H1 (cell line): Measurements from ENCODE around the gene AZGP1. TPM values are rescaled to one million over a fixed set of nuclear protein-coding genes. Genes with fewer than 3 reads are reported as not detected.

Experiments used
- CTCF ChIA-PET: fragments of 300-600 bp; sonication (Branson Sonifier 250); formaldehyde crosslinking; loops from one replicate; lab custom pipeline; 2021; ENCODE audit not compliant: partially characterized antibody; lab: Charles Lee
- POLR2A ChIA-PET: fragments of 300-600 bp; sonication (Branson Sonifier 250); formaldehyde crosslinking; loops from one replicate; lab custom pipeline; 2021; ENCODE audit warnings: inconsistent platforms; ENCODE audit not compliant: partially characterized antibody; lab: Charles Lee
- DNase-seq, 2 experiments: peaks; one replicate each; pipeline versions ENCODE4 v3.0.0 to v3.0.0-alpha.2; 2010 to 2022; ENCODE audit warnings: low spot score in 2 of 2, low read depth in 1 of 2, mixed read lengths in 1 of 2
- FAIRE-seq: peaks from 2 replicates; lab custom pipeline; 2011; peaks lifted over from hg19 to GRCh38; lab: Jason Lieb, UNC
- H2AFZ ChIP-seq: 2 replicates; pipeline ENCODE4 v1.8.1; 2012; ENCODE audit warnings: low read length, inconsistent platforms
- H2AK5ac ChIP-seq: 2 replicates; pipeline ENCODE4 v1.6.1; 2013; ENCODE audit warnings: low read depth, low read length
- H2BK120ac ChIP-seq: replicated peaks from 2 replicates; pipeline ENCODE3; 2013; ENCODE audit warnings: low read depth, low read length, inconsistent platforms
- H2BK12ac ChIP-seq: 2 replicates; pipeline ENCODE4 v1.6.1; 2013; ENCODE audit warnings: low read depth, low read length
- H2BK15ac ChIP-seq: 2 replicates; pipeline ENCODE4 v1.6.1; 2013; ENCODE audit warnings: low read length
- H2BK20ac ChIP-seq: 2 replicates; pipeline ENCODE4 v1.6.1; 2013; ENCODE audit warnings: low read length
- H2BK5ac ChIP-seq: 2 replicates; pipeline ENCODE4 v1.6.1; 2013; ENCODE audit warnings: low read depth, low read length
- H3K14ac ChIP-seq: 2 replicates; pipeline ENCODE4 v1.6.1; 2013; ENCODE audit warnings: inconsistent platforms; ENCODE audit not compliant: insufficient read length
- H3K18ac ChIP-seq: 2 replicates; pipeline ENCODE4 v1.6.1; 2013; ENCODE audit warnings: low read length; ENCODE audit errors: extremely low read depth
- H3K23ac ChIP-seq: 2 replicates; pipeline ENCODE4 v1.6.1; 2013; ENCODE audit warnings: inconsistent platforms; ENCODE audit not compliant: insufficient read length
- H3K23me2 ChIP-seq: 2 replicates; pipeline ENCODE4 v1.6.1; 2013; ENCODE audit warnings: low read depth, low read length
- H3K27ac ChIP-seq: 2 replicates; pipeline ENCODE4 v1.6.1; 2011; ENCODE audit warnings: low read depth, low read length, inconsistent platforms
- H3K27me3 ChIP-seq, 4 experiments: replicated peaks in 1 of 4; 1 replicate in 1 of 4; 2 replicates in 3 of 4; pipeline versions ENCODE4 v1.6.1 to v1.8.1; 2011 to 2013; ENCODE audit warnings: low read length in 3 of 4, mild to moderate bottlenecking in 3 of 4, inconsistent platforms in 2 of 4, mixed read lengths in 2 of 4, moderate library complexity in 1 of 4; ENCODE audit not compliant: control insufficient read depth in 3 of 4, insufficient read depth in 3 of 4; ENCODE audit errors: extremely low read depth in 1 of 4
- H3K36me3 ChIP-seq, 4 experiments: 2 replicates each; pipeline versions ENCODE4 v1.6.1 to v1.8.1; 2011 to 2013; ENCODE audit warnings: mild to moderate bottlenecking in 4 of 4, low read length in 3 of 4, moderate library complexity in 2 of 4, control low read depth in 1 of 4, inconsistent platforms in 1 of 4; ENCODE audit not compliant: insufficient read depth in 4 of 4, control insufficient read depth in 2 of 4
- H3K4ac ChIP-seq: replicated peaks from 2 replicates; pipeline ENCODE3; 2013; ENCODE audit warnings: low read length, low read depth, mixed read lengths, inconsistent platforms; ENCODE audit not compliant: insufficient read length
- H3K4me1 ChIP-seq, 4 experiments: replicated peaks in 1 of 4; 1 replicate in 1 of 4; 2 replicates in 3 of 4; pipeline versions ENCODE4 v1.6.1 to v1.8.1; 2011 to 2013; ENCODE audit warnings: low read length in 3 of 4, inconsistent platforms in 2 of 4, mixed read lengths in 1 of 4; ENCODE audit not compliant: insufficient read depth in 4 of 4, control insufficient read depth in 3 of 4
- H3K4me2 ChIP-seq, 2 experiments: 2 replicates each; pipeline versions ENCODE4 v1.6.1 to v1.8.1; 2011 to 2013; ENCODE audit warnings: low read depth in 2 of 2, low read length in 2 of 2, control low read depth in 1 of 2, inconsistent platforms in 1 of 2, mild to moderate bottlenecking in 1 of 2; ENCODE audit not compliant: insufficient read depth in 1 of 2
- H3K4me3 ChIP-seq, 4 experiments: fragments of 200-600, 300-600 bp in 1 of 4; sonication (generic), shearing (Covaris generic), sonication (Bioruptor Twin) in 1 of 4; 2 replicates each; pipeline versions ENCODE4 v1.5.1 to v1.8.1; 2011 to 2016; ENCODE audit warnings: low read length in 4 of 4, low read depth in 3 of 4, control low read depth in 2 of 4, inconsistent platforms in 2 of 4, mild to moderate bottlenecking in 2 of 4, mixed read lengths in 1 of 4, moderate library complexity in 1 of 4; ENCODE audit not compliant: insufficient read depth in 2 of 4; ENCODE audit errors: extremely low read depth in 1 of 4
- H3K56ac ChIP-seq: replicated peaks from 2 replicates; pipeline ENCODE3; 2013; ENCODE audit warnings: low read depth, mild to moderate bottlenecking, mixed read lengths, low read length, inconsistent platforms; ENCODE audit not compliant: insufficient read length
- H3K79me1 ChIP-seq: 2 replicates; pipeline ENCODE4 v1.6.1; 2013; ENCODE audit warnings: low read depth, low read length, control low read depth
- H3K79me2 ChIP-seq, 2 experiments: 2 replicates each; pipeline versions ENCODE4 v1.6.1 to v1.8.1; 2012 to 2013; ENCODE audit warnings: low read length in 2 of 2, mild to moderate bottlenecking in 2 of 2, inconsistent platforms in 1 of 2; ENCODE audit not compliant: insufficient read depth in 2 of 2, control insufficient read depth in 1 of 2
- H3K9ac ChIP-seq, 4 experiments: replicated peaks in 1 of 4; 1 replicate in 1 of 4; 2 replicates in 3 of 4; pipeline versions ENCODE4 v1.6.1 to v1.8.1; 2011 to 2013; ENCODE audit warnings: low read depth in 3 of 4, low read length in 3 of 4, control low read depth in 2 of 4, mild to moderate bottlenecking in 2 of 4, moderate library complexity in 2 of 4, inconsistent platforms in 1 of 4; ENCODE audit errors: extremely low read depth in 1 of 4
- H3K9me3 ChIP-seq, 2 experiments: 2 replicates each; pipeline versions ENCODE4 v1.6.1 to v1.8.1; 2012 to 2013; ENCODE audit warnings: mild to moderate bottlenecking in 2 of 2, moderate library complexity in 2 of 2, control low read depth in 1 of 2, inconsistent platforms in 1 of 2, low read depth in 1 of 2, low read length in 1 of 2, mixed read lengths in 1 of 2; ENCODE audit not compliant: insufficient read depth in 2 of 2
- H4K20me1 ChIP-seq, 2 experiments: replicated peaks in 1 of 2; 2 replicates each; pipeline versions ENCODE3 to v1.8.1; 2011 to 2013; ENCODE audit warnings: inconsistent platforms in 2 of 2, low read length in 2 of 2, mild to moderate bottlenecking in 1 of 2; ENCODE audit not compliant: insufficient read depth in 2 of 2, control insufficient read depth in 1 of 2
- H4K5ac ChIP-seq: 2 replicates; pipeline ENCODE4 v1.6.1; 2013; ENCODE audit warnings: low read length, low read depth, mixed read lengths, inconsistent platforms; ENCODE audit not compliant: insufficient read length
- H4K8ac ChIP-seq: 2 replicates; pipeline ENCODE4 v1.8.0; 2013; ENCODE audit warnings: mild to moderate bottlenecking, moderate library complexity, low read length, inconsistent platforms; ENCODE audit not compliant: insufficient read depth; ENCODE audit errors: extremely low read depth
- H4K91ac ChIP-seq: replicated peaks from 2 replicates; pipeline ENCODE3; 2013; ENCODE audit warnings: low read length, mixed read lengths, inconsistent platforms; ENCODE audit not compliant: insufficient read length
- WGBS, 2 experiments: shearing (Covaris generic) in 1 of 2; methylation state at CpG; one replicate each; pipeline versions ENCODE4 v1.1.6 to v1.1.7; 2013 to 2015; ENCODE audit warnings: low lambda C conversion rate in 2 of 2, mixed read lengths in 2 of 2, inconsistent platforms in 1 of 2, low coverage in 1 of 2, missing lambda C conversion rate in 1 of 2; ENCODE audit not compliant: insufficient replicate concordance in 2 of 2, insufficient coverage in 1 of 2, insufficient read length in 1 of 2; ENCODE audit errors: extremely low coverage in 1 of 2, missing lambda C conversion rate in 1 of 2; 5-methylcytosine and 5-hydroxymethylcytosine counted together
- polyA plus RNA-seq, 7 experiments: library from polyadenylated mRNA; depleted of rRNA in 3 of 7; stranded (reverse) in 5 of 7; unstranded in 2 of 7; fragments of >200 nt in 5 of 7; fragments of 200-250 nt in 2 of 7; gene quantifications; 1 replicate in 5 of 7; 2 replicates in 1 of 7; 4 replicates in 1 of 7; pipeline versions ENCODE4 v1.2.1 to v1.2.3, GENCODE V29; 2011 to 2013; ENCODE audit warnings: missing spikeins in 2 of 7, mixed read lengths in 2 of 7
- total RNA-seq: library from RNA; stranded (reverse); fragmentation: NEBNext Ultra II Directional; extraction: Animal tissue kit (Norgen Biotek cat#: 25700); gene quantifications from 2 replicates; pipeline ENCODE4 v1.2.1, GENCODE V29; 2021

AZGP1 gene
- total and polyA plus RNA-seq, 2 of the 8 experiments (the other 6 are each of a cell fraction or from before 2014, with no cell fraction given): 0.52 to 0.68 TPM

DNA sequence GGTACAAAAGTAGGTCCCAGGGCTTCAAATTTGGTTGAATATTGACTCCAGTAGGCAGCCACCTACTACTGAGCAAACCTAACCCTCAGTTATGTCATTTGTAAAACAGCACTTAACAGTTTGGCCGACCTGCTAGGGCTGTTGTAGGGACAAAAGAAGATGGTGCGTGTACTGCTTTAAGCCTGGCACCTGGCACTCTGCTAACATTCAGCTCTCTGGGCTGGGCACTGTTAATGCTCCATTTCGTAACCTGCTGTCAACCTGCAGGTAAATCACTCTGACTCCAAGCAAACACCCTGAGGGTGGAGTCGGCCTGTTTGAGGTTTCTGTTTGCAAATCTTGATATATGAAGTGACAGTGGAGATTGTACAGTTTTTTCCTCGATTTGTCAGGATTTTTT is 46.8 kb upstream of the AZGP1 start:
- Histone ChIP-seq H3K18ac (no peak overlapping the region), H3K36me3 (peaks cover 11 to 53% (median 26%) of the 10 kb centered on the region in 4 experiments), H4K20me1 (peaks cover 2% of the 10 kb centered on the region in 2 experiments), H4K8ac (no peak overlapping the region; the same call in 1 of the 2 replicates), H3K79me1 (peaks cover 2% of the 10 kb centered on the region), H2BK15ac (no peak overlapping the region), H4K5ac (no peak overlapping the region), H4K91ac (no peak overlapping the region), H3K9ac (no peak overlapping the region), H3K4ac (no peak overlapping the region), H2AFZ (no peak overlapping the region), H3K23me2 (no peaks in the 10 kb centered on the region), H3K14ac (no peak overlapping the region), H2BK5ac (no peak overlapping the region), H3K4me1 (no peaks in the 10 kb centered on the region), H3K4me2 (no peak overlapping the region), H3K4me3 (no peak overlapping the region), H3K79me2 (peaks cover 5 to 42% of the 10 kb centered on the region in 2 experiments), H2BK12ac (no peak overlapping the region), H2BK20ac (no peak overlapping the region), H3K9me3 (no peaks in the 10 kb centered on the region), H2AK5ac (no peak overlapping the region), H3K23ac (no peak overlapping the region), H3K27me3 (no peaks in the 10 kb centered on the region), H2BK120ac (no peak overlapping the region), H3K27ac (no peak overlapping the region), H3K56ac (no peak overlapping the region)
- FAIRE-seq (no peak), DNase-seq (no peak)
- ChIA-PET CTCF (interaction anchor here (0.8 to 1.3 kb wide), 3 partner anchors 41 to 110 kb away, joined by 3 to 4 read pairs (median 3); no protein-coding TSS in a partner anchor), POLR2A (interaction anchor here (0.7 to 2.3 kb wide), 4 partner anchors 8 to 60 kb away, joined by 3 to 10 read pairs (median 5); no protein-coding TSS in a partner anchor)
- 90% methylated on average over 5 of the region's 5 CpGs; no CpG with 5 or more reads in 1 of the 2 experiments for WGBS, 2 experiments
